ENCODE data around the gene PDS5A. TPM values are rescaled to one million over a fixed set of nuclear protein-coding genes. Genes with fewer than 3 reads are reported as not detected.

Gene PDS5A
- total RNA-seq, 1 donor from 2014 or later: 64.6 TPM

- Histone ChIP-seq H3K27me3 (no peaks in the 10 kb centered on the region), H3K36me3 (no peaks in the 10 kb centered on the region), H3K27ac (no peak overlapping the region), H3K4me1 (peaks cover 36% of the 10 kb centered on the region), H3K4me3 (no peak overlapping the region), H3K9me3 (no peaks in the 10 kb centered on the region)
- intact Hi-C loops (cut with DNase I): no loop called here
- no peak for TF ChIP-seq POLR2AphosphoS5 (IDR thresholded peaks at IDR 0.05; ENCODE audit: insufficient read depth in 1 of 2, low read depth in 1 of 2)
- TF ChIP-seq CTCF (IDR thresholded peaks at IDR 0.05): no peak
- TF ChIP-seq POLR2A (IDR thresholded peaks at IDR 0.05): no peak
- DNase-seq (ENCODE audit: extremely low spot score in 2 of 2): no peak
Observed at GRCh38 chr4:39941682-39942217, 36.0 kb downstream of the PDS5A start.

GRCh38 chr4:39937683-39938268 is 39.9 kb downstream of the PDS5A start:
- no peaks in the 10 kb centered on the region for H3K9me3 ChIP-seq
- intact Hi-C loops (cut with DNase I): no loop called here
- TF ChIP-seq POLR2AphosphoS5 (IDR thresholded peaks at IDR 0.05; ENCODE audit: insufficient read depth in 1 of 2, low read depth in 1 of 2) (no peak), CTCF (IDR thresholded peaks at IDR 0.05) (no peak), POLR2A (IDR thresholded peaks at IDR 0.05) (no peak)
- H3K4me1 ChIP-seq: peaks cover 36% of the 10 kb centered on the region
- H3K4me3 ChIP-seq: no peak overlapping the region
- H3K27ac ChIP-seq: no peak overlapping the region
- no peaks in the 10 kb centered on the region for H3K36me3 ChIP-seq
- DNase-seq (ENCODE audit: extremely low spot score in 2 of 2): no peak
- H3K27me3 ChIP-seq: no peaks in the 10 kb centered on the region

- Histone ChIP-seq H3K4me1 (peaks cover 28% of the 10 kb centered on the region), H3K9me3 (no peaks in the 10 kb centered on the region), H3K36me3 (no peaks in the 10 kb centered on the region), H3K27ac (no peak overlapping the region), H3K4me3 (no peak overlapping the region), H3K27me3 (no peaks in the 10 kb centered on the region)
- DNase-seq (ENCODE audit: extremely low spot score in 2 of 2): no peak
- intact Hi-C loops (cut with DNase I): no loop called here
- TF ChIP-seq POLR2AphosphoS5 (IDR thresholded peaks at IDR 0.05; ENCODE audit: insufficient read depth in 1 of 2, low read depth in 1 of 2): no peak
- no peak for TF ChIP-seq POLR2A (IDR thresholded peaks at IDR 0.05)
- no peak for TF ChIP-seq CTCF (IDR thresholded peaks at IDR 0.05)
Observed at GRCh38 chr4:39936565-39937418, 40.9 kb downstream of the PDS5A start.

GRCh38 chr4:39933671-39934590 is 43.8 kb downstream of the PDS5A start:
- TF ChIP-seq POLR2AphosphoS5 (IDR thresholded peaks at IDR 0.05; ENCODE audit: insufficient read depth in 1 of 2, low read depth in 1 of 2): no peak
- no peak for TF ChIP-seq POLR2A (IDR thresholded peaks at IDR 0.05)
- TF ChIP-seq CTCF (IDR thresholded peaks at IDR 0.05): no peak
- Histone ChIP-seq H3K4me3 (no peak overlapping the region), H3K4me1 (peaks cover 22% of the 10 kb centered on the region), H3K27me3 (no peaks in the 10 kb centered on the region), H3K36me3 (no peaks in the 10 kb centered on the region), H3K9me3 (no peaks in the 10 kb centered on the region), H3K27ac (no peak overlapping the region)
- intact Hi-C loops (cut with DNase I): no loop called here
- DNase-seq (ENCODE audit: extremely low spot score in 2 of 2): no peak

All from vagina (tissue), 2 donors.